GM21576 (cell line): ENCODE data around the gene ATP10B.
"Not testable (repeated sequence)": the region's sequence is repeated elsewhere in the genome, so short reads cannot be mapped to it uniquely, and the experiment has no call there.

ENCODE experiments used
- ATAC-seq: cut with Tn5 transposase; IDR thresholded peaks from one replicate; pipeline ENCODE4 v1.9.1; 2021; ENCODE audit warnings: mild to moderate bottlenecking, moderate library complexity; ENCODE audit not compliant: unreplicated experiment

ATP10B gene, protein sequence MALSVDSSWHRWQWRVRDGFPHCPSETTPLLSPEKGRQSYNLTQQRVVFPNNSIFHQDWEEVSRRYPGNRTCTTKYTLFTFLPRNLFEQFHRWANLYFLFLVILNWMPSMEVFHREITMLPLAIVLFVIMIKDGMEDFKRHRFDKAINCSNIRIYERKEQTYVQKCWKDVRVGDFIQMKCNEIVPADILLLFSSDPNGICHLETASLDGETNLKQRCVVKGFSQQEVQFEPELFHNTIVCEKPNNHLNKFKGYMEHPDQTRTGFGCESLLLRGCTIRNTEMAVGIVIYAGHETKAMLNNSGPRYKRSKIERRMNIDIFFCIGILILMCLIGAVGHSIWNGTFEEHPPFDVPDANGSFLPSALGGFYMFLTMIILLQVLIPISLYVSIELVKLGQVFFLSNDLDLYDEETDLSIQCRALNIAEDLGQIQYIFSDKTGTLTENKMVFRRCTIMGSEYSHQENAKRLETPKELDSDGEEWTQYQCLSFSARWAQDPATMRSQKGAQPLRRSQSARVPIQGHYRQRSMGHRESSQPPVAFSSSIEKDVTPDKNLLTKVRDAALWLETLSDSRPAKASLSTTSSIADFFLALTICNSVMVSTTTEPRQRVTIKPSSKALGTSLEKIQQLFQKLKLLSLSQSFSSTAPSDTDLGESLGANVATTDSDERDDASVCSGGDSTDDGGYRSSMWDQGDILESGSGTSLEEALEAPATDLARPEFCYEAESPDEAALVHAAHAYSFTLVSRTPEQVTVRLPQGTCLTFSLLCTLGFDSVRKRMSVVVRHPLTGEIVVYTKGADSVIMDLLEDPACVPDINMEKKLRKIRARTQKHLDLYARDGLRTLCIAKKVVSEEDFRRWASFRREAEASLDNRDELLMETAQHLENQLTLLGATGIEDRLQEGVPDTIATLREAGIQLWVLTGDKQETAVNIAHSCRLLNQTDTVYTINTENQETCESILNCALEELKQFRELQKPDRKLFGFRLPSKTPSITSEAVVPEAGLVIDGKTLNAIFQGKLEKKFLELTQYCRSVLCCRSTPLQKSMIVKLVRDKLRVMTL (N-terminal part only)

DNA sequence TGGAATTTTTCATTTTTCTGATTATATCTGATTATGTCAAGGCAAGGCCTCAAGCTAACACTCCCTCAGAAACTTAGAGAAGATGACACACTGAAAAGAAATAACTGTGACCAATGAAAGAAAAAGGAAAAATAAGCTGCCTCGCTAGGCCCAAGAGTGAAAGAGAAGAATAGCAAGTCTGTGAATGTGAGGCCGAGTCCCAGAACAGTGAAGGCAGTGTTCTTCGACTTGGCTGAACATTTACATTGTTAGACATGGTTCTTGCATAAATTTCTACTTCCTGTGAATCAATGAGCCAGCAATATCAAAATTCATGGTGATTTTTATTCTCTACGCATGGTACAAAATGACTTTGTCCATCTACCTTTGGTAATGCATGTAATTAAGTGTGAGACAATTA, at the start of gene ATP10B:
Gene ATP10B, minus strand, starts transcription at position 163 of the 400 bp plus-strand sequence. CDS start 164,137 bp downstream, outside the sequence.
- ATAC-seq: no peak

DNA sequence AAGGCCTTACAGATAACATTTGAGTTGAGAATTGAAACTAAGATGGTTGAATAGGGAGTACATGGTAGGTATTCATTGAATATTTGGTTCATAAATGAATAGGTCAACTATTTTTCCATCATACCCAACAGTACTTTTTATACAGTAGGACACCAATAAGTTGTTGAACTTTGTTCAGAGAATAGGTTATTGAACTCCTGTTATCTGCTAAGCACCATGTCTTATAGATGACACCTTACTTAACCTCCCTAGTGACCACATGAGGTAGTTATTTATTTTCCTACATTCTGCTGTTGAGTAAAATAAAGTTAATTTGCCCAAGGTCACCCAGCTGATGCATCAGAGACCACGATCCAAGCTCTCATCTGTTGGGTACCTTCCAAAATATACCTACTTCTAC, 49.6 kb upstream of the ATP10B start:
- ATAC-seq: no peak

DNA sequence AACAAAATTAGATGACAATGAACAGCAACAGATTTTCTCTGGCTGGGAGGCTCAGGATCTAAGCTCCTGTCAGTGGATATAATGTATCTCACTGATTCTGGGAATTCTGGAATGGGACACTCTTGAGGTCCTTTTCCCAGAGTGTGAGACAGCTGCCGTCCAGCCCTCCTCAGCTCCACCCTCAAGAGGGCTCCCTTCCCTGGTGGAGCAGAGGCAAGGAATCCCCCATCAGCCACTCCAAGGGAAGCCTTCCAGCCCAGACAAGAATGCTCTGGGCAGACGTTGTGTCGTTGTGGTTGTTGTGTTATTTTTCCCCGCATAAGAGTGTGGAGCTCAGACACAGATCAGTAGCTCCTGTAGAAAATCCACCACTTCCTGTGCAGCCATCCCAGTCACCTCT, 47.7 kb upstream of the ATP10B start:
- ATAC-seq: no peak

DNA sequence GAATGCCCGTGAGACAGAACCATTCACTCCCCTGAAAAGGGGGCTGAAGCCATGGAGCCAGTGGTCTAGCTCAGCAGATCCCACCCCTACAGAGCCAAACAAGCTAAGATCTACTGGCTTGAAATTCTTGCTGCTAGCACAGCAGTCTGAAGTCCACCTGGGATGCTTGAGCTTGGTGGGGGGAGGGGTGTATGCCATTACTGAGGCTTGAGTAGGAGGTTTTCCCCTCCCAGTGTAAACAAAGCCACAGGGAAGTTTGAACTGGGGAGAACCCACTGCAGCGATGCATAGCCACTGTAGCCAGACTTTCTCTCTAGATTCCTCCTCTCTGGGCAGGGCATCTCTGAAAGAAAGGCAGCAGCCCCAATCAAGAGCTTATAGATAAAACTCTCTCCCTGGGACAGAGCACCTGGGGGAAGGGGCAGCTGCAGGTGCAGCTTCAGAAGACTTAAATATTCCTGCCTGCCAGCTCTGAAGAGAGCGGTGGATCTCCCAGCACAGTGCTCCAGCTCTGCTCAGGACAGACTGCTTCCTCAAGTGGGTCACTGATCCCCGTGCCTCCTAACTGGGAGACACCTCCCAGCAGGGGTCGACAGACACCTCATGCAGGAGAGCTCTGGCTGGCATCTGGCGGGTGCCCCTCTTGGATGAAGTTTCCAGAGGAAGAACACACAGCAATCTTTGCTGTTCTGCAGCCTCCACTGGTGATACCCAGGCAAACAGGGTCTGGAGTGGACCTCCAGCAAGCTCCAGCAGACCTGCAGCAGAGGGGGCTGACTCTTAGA, 41.4 kb upstream of the ATP10B start:
- not testable (repeated sequence) for ATAC-seq

DNA sequence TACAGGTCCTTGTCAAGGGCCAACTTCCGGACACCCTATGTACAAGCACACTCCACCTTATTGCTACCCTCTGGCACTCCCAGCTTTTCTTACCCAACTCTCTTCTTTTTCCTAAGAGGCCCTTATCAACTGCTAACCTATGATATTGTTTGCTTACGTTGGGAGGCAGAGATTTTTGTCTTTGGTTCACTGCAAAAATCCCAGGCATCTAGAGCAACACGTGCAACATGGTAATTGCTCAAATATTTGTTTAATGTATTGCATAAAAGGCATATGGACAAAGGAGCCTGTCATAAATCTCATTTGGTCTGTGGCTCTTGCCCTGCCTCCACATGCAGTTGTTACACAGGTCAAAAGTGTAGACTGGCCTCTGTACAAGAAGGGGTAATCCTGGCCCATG, 35.8 kb upstream of the ATP10B start:
- ATAC-seq: no peak

DNA sequence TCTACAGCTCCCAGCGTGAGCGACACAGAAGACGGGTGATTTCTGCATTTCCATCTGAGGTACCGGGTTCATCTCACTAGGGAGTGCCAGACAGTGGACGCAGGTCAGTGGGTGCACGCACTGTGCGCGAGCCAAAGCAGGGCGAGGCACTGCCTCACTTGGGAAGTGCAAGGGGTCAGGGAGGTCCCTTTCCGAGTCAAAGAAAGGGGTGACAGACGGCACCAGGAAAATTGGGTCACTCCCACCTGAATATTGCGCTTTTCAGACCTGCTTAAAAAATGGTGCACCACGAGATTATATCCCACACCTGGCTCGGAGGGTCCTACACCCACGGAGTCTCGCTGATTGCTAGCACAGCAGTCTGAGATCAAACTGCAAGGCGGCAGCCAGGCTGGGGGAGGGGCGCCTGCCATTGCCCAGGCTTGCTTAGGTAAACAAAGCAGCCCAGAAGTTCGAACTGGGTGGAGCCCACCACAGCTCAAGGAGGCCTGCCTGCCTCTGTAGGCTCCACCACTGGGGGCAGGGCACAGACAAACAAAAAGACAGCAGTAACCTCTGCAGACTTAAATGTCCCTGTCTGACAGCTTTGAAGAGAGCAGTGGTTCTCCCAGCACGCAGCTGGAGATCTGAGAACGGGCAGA, 21.7 kb upstream of the ATP10B start:
- not testable (repeated sequence) for ATAC-seq

DNA sequence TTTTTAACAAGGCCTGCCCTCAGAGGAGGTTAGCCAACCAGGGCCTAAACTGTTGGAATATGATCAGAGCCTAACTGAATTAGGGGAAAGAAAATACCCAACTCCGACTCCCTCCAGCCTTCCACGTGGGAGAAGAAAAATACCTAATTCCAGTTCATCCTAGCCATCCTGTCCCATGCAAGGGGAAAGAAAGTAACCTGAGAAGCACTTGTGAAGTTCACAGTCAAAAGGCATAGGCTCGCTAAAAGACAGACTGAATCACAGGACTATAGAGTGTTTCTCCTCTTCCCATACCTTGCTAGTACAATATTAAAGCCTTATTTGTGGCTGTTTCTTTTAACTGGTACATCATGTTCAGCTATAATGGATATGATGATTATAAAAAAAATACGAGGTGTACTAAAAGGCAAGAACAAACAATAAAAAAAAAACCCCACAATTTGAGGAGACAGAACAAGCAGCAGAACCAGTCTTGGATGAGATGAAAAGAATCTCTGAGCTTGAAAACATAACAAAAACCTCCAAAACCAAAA, 18.0 kb upstream of the ATP10B start:
- ATAC-seq: no peak

DNA sequence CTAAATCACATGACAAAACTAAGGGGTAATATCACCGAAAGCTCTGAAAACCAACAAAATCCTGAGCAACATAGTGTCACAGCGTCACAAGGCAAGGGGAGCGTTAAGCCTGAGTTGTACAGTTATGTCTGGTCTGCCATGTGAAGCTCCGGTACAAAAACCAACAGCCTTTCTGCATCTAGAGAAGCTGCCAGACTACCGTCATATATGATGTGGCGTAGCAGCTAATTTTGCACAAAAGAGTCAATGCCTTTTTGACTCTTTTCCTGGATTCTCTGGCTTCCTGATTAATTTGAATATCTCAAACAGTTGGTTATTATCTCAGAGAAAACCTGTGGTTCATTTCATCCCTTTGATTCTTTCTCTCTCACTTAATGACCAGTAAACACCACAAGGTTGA, 16.0 kb upstream of the ATP10B start:
- ATAC-seq: no peak

DNA sequence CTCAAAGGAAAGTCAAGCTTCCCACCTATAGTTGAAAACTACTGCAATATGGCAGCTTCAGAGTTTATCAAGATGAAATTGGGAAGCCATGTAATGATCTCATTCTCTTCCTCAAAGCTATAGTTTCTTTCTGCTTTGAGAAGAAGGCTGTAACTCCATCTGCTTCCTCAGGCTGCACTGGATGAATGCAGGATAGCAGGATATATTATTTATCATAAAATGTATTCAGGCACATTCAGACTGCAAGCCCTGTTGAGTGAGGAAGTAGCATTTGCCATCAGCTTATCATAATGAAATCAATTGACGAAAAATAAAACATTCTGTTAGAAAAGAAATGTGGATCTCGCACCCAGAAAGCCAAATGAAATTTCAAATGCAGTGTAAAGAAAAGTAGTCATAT, 560 bp downstream of the ATP10B start:
- ATAC-seq: no peak

DNA sequence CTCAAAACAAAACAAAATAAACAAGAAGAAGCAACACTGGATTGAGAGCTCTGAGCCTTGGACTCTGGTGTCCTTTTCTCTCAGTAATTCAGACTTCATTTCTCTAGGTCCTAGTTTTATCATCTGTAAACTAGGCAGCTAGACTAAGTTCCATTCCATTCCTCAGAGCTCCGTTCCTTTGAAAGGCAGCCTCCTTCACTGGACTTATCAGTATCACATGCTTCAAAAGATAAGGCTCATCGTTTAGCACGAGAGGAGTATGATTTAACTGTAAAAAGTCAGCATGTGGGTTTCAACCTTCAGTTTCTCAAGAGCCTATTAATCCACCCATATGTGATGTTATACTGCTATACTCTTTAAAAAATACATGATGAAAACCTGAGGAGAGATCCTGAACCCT, 1.6 kb downstream of the ATP10B start:
- no peak for ATAC-seq

DNA sequence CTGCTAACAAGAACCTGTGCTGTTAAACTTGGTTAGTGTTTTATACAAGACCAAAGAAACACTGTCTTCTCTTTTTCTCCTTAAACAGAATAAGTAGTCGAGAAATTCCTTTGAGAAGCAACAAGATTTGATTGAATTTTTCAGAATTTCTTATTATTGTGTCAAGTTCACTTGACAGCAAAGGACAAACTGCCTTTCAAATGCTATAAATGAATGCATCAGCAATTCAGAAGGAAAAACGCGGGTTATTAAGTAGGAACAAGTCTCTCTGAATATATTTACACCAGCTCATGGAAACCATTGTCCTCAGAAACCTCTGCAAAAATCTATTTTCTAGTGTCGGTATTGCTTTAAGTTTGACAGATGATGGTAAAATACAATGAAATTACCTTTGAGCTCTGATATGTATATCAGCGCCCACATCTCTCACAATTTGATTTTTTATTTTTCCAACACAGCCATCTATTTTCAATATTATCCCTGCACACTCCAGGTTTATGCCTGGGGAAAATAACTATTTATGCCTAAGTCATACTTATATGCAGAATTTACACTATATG, 4.4 kb downstream of the ATP10B start:
- ATAC-seq: no peak

DNA sequence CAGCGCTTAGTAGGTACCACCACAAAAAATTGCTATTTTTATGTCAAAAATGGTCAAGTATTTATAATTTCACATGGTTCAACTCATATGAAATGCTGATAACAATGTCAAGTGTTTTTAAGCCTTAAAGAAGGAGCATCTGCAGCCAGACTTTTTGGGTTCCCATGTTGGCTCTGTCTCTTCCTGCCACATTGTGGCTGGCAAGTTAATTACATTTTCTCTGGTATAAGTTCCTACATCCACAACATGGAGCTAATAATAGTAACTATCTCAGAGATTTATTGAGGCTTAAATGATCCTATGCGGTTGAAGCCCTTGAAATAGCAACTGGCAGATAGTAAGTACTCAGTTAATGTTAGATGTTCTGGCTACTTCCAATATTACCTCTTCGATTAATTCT, 5.4 kb downstream of the ATP10B start:
- ATAC-seq: no peak

DNA sequence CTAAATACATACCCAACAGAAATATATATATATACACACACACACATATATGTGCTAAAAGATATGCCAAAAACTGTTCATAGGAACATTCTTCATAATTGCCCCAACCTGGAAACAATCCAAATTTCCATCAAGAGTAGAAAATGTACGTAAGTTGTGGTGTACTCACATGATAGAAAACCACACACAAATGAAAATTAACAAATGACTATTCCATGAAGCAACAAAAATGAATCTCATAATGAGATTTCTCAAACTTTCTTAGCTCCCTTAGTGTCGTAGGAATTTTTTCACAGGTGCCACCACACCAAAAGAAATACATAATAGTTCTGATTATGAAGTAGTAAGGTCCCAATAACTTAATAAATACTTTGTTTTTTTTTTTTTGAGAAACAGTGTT, 7.8 kb downstream of the ATP10B start:
- no peak for ATAC-seq

DNA sequence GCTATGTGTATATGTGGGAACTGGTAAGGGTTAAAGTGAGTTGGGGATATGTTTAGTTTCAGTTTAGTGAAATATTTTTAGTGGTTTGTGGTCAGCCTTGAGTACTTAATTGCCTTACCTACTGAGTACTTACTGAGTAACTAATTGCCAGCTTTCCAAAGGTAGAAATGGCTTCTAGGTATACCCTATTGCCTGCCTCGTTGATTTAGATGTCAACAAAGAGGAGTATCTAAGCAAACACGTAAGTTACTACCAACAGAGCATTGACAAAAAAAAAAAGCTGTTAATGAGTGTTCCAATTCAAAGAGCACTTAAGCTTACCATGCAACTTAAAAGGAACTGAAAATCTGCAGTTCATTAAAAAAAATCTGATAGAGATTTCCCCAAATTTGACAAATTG, 8.8 kb downstream of the ATP10B start:
- ATAC-seq: peak; percentile 96

DNA sequence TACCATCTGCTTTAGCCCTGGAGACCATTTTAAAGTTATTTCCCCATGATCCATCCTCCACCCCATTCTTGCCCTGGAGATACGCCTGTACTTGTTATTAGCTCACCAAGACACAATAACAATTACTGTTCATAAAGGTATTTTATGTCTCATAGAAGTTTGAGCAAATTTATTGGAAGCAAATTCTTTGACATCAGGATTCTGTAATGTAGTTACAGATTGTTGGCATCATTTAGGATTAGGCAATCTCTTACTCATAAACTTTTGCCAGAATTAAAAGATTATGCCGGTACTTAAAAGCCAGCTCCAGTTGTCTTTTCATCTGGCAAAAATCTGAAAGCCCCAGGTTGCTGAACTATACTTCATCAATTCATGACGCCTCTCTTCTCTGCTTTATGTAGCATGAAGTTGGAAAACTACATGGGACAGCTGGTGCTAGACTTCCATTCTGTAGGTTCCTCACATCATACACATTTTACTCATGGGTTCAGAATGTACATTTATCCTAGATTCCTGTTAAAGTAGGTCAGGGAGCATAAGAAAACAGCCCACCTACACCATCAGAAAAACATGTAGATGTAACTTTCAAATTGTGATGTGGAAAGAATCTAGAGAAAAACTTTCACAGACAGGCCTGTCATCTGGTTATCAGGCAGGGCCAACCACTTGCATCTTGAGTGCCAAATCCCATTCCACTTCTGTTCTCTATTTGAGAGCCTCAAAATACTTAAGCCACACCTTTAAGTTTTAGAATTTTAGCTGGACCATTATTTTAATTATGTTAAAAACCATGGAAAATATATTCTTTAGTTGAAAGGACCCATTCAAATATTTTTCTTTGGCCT, 14.0 kb downstream of the ATP10B start:
- ATAC-seq: no peak

DNA sequence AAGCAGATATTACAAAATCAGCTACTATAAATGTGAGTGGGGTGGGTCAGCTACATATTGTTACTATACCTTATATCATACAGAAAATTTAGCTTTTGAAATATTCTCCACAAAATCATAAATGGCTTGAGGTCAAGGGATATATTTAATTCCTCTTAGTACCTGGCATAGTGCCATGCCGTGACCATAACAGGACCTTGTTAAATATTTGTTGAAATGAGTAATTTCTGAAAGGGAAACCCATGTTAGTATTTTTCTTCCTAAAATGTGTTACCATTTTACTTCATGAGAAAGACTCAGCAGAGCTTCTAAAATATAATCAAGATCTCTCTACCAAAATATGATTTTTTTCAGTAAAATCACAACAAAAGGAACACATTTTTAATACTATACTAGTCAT, 14.8 kb downstream of the ATP10B start:
- ATAC-seq: no peak

DNA sequence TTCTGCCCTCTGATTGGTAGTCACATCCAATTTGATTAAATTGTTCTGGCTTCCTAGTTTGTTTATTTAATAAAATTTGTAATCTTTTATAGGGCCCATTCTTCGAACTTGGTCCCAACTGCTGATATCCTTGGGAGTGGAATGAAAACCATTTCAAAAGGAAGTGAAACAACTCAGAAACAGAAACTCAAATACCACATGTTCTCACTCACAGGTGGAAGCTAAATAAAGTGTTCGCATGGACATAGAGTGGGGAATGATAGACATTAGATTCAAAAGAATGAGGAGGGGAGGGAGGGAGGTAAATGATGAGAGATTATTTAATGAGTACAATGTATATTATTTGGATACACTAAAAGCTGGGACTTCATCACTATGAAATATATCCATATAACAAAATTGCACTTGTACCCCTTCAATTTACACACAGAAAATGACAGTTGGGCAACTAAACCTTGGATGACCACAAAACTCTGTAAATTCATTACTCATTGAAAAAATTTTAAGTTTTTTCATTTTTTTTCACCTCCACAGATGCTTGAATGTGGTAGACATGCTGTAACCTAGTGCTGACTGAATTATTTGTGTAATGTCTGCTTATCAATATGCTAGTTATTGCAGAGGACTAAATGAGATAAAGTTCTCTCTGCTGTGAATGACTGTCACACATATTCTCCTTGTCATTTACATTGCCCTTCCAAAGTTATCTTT, 16.0 kb downstream of the ATP10B start:
- ATAC-seq: peak; percentile 65

DNA sequence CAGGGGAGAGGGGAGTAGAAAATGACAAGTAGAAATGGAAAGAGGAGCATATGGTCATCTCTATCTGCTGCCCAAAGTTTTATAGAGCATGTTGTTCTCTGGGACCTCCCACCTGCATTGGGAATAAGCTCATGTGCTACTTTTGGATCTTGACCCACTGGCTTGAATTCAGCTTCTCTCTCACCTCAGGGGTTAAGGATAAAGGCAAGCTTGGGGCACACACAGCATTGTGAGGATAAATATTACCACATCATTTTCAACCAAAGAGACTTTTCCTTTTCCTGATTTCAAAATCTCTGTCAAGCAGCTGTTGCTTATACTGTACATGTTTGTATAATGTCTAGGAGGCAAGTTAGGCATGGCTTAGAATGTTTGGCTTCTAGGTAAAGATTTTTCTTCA, 16.6 kb downstream of the ATP10B start:
- ATAC-seq: no peak
